ENCODE data around the gene PKN2.

PKN2 gene

GRCh38 chr1:88655140-88655539 lies 28.9 kb upstream of the PKN2 start:
- H3K27me3 ChIP-seq (ENCODE audit: insufficient read depth, low read length) = no peaks in the 10 kb centered on the region
- H3K36me3 ChIP-seq (ENCODE audit: insufficient read depth, low read length) = no peaks in the 10 kb centered on the region
- H3K4me1 ChIP-seq (ENCODE audit: control insufficient read depth, insufficient read depth, low read length, unreplicated experiment) = no peaks in the 10 kb centered on the region
- no peak overlapping the region for H3K27ac ChIP-seq (ENCODE audit: low read depth, low read length)
- H3K79me2 ChIP-seq (ENCODE audit: control insufficient read depth, insufficient read depth, low read length, unreplicated experiment) = no peaks in the 10 kb centered on the region
- H2AFZ ChIP-seq (ENCODE audit: low read length, unreplicated experiment) = peak overlapping the region; percentile 7
- H3K4me3 ChIP-seq (ENCODE audit: low read depth, low read length) = no peak overlapping the region

- H3K27me3 ChIP-seq (ENCODE audit: insufficient read depth, low read length) = no peaks in the 10 kb centered on the region
- H2AFZ ChIP-seq (ENCODE audit: low read length, unreplicated experiment) = peak overlapping the region; percentile 7
- no peak overlapping the region for H3K4me3 ChIP-seq (ENCODE audit: low read depth, low read length)
- no peaks in the 10 kb centered on the region for H3K4me1 ChIP-seq (ENCODE audit: control insufficient read depth, insufficient read depth, low read length, unreplicated experiment)
- no peaks in the 10 kb centered on the region for H3K79me2 ChIP-seq (ENCODE audit: control insufficient read depth, insufficient read depth, low read length, unreplicated experiment)
- H3K36me3 ChIP-seq (ENCODE audit: insufficient read depth, low read length) = no peaks in the 10 kb centered on the region
- H3K27ac ChIP-seq (ENCODE audit: low read depth, low read length) = no peak overlapping the region
Measured at GRCh38 chr1:88655685-88656299, 28.3 kb upstream of the PKN2 start.

GRCh38 chr1:88658419-88658818 lies 25.7 kb upstream of the PKN2 start:
- no peaks in the 10 kb centered on the region for H3K27me3 ChIP-seq (ENCODE audit: insufficient read depth, low read length)
- no peak overlapping the region for H3K27ac ChIP-seq (ENCODE audit: low read depth, low read length)
- no peaks in the 10 kb centered on the region for H3K36me3 ChIP-seq (ENCODE audit: insufficient read depth, low read length)
- no peak overlapping the region for H2AFZ ChIP-seq (ENCODE audit: low read length, unreplicated experiment)
- H3K4me1 ChIP-seq (ENCODE audit: control insufficient read depth, insufficient read depth, low read length, unreplicated experiment) = peaks cover 11% of the 10 kb centered on the region
- H3K79me2 ChIP-seq (ENCODE audit: control insufficient read depth, insufficient read depth, low read length, unreplicated experiment) = no peaks in the 10 kb centered on the region
- H3K4me3 ChIP-seq (ENCODE audit: low read depth, low read length) = no peak overlapping the region

- Histone ChIP-seq H3K4me3 (ENCODE audit: low read depth, low read length) (no peak overlapping the region), H3K27me3 (ENCODE audit: insufficient read depth, low read length) (no peaks in the 10 kb centered on the region)
Measured at GRCh38 chr1:88659552-88659951, 24.5 kb upstream of the PKN2 start.

GRCh38 chr1:88661188-88661587 lies 22.9 kb upstream of the PKN2 start:
- H3K4me3 ChIP-seq (ENCODE audit: low read depth, low read length) = peak overlapping the region; percentile 62
- H3K4me1 ChIP-seq (ENCODE audit: control insufficient read depth, insufficient read depth, low read length, unreplicated experiment) = peaks cover 11% of the 10 kb centered on the region
- H3K27me3 ChIP-seq (ENCODE audit: insufficient read depth, low read length) = no peaks in the 10 kb centered on the region
- H3K36me3 ChIP-seq (ENCODE audit: insufficient read depth, low read length) = no peaks in the 10 kb centered on the region
- H3K27ac ChIP-seq (ENCODE audit: low read depth, low read length) = no peak overlapping the region
- H3K79me2 ChIP-seq (ENCODE audit: control insufficient read depth, insufficient read depth, low read length, unreplicated experiment) = no peaks in the 10 kb centered on the region
- peak overlapping the region; percentile 97 for H2AFZ ChIP-seq (ENCODE audit: low read length, unreplicated experiment)

More at GRCh38 chr1:88659552-88659951, 24.5 kb upstream of the PKN2 start:
- H3K79me2 ChIP-seq (ENCODE audit: control insufficient read depth, insufficient read depth, low read length, unreplicated experiment) = no peaks in the 10 kb centered on the region
- no peaks in the 10 kb centered on the region for H3K36me3 ChIP-seq (ENCODE audit: insufficient read depth, low read length)
- H3K4me1 ChIP-seq (ENCODE audit: control insufficient read depth, insufficient read depth, low read length, unreplicated experiment) = peaks cover 11% of the 10 kb centered on the region
- H2AFZ ChIP-seq (ENCODE audit: low read length, unreplicated experiment) = no peak overlapping the region
- H3K27ac ChIP-seq (ENCODE audit: low read depth, low read length) = no peak overlapping the region

- H2AFZ ChIP-seq (ENCODE audit: low read length, unreplicated experiment) = peak overlapping the region; percentile 97
- H3K36me3 ChIP-seq (ENCODE audit: insufficient read depth, low read length) = no peaks in the 10 kb centered on the region
- H3K4me3 ChIP-seq (ENCODE audit: low read depth, low read length) = no peak overlapping the region
- no peaks in the 10 kb centered on the region for H3K79me2 ChIP-seq (ENCODE audit: control insufficient read depth, insufficient read depth, low read length, unreplicated experiment)
- no peak overlapping the region for H3K27ac ChIP-seq (ENCODE audit: low read depth, low read length)
- peaks cover 11% of the 10 kb centered on the region for H3K4me1 ChIP-seq (ENCODE audit: control insufficient read depth, insufficient read depth, low read length, unreplicated experiment)
- no peaks in the 10 kb centered on the region for H3K27me3 ChIP-seq (ENCODE audit: insufficient read depth, low read length)
Measured at GRCh38 chr1:88661951-88662699, 21.9 kb upstream of the PKN2 start.

GRCh38 chr1:88662723-88663122 lies 21.4 kb upstream of the PKN2 start:
- H3K4me1 ChIP-seq (ENCODE audit: control insufficient read depth, insufficient read depth, low read length, unreplicated experiment) = peaks cover 11% of the 10 kb centered on the region

GRCh38 chr1:88668405-88668804 lies 15.7 kb upstream of the PKN2 start:
- no peak overlapping the region for H3K27ac ChIP-seq (ENCODE audit: low read depth, low read length)
- no peak overlapping the region for H3K4me3 ChIP-seq (ENCODE audit: low read depth, low read length)
- no peaks in the 10 kb centered on the region for H3K27me3 ChIP-seq (ENCODE audit: insufficient read depth, low read length)

More at GRCh38 chr1:88662723-88663122, 21.4 kb upstream of the PKN2 start:
- Histone ChIP-seq H3K36me3 (ENCODE audit: insufficient read depth, low read length) (no peaks in the 10 kb centered on the region), H3K27ac (ENCODE audit: low read depth, low read length) (no peak overlapping the region), H2AFZ (ENCODE audit: low read length, unreplicated experiment) (no peak overlapping the region), H3K27me3 (ENCODE audit: insufficient read depth, low read length) (no peaks in the 10 kb centered on the region), H3K79me2 (ENCODE audit: control insufficient read depth, insufficient read depth, low read length, unreplicated experiment) (no peaks in the 10 kb centered on the region), H3K4me3 (ENCODE audit: low read depth, low read length) (no peak overlapping the region)

GRCh38 chr1:88670462-88670861 lies 13.6 kb upstream of the PKN2 start:
- Histone ChIP-seq H3K79me2 (ENCODE audit: control insufficient read depth, insufficient read depth, low read length, unreplicated experiment) (no peaks in the 10 kb centered on the region), H3K4me3 (ENCODE audit: low read depth, low read length) (no peak overlapping the region), H2AFZ (ENCODE audit: low read length, unreplicated experiment) (no peak overlapping the region), H3K36me3 (ENCODE audit: insufficient read depth, low read length) (no peaks in the 10 kb centered on the region), H3K27me3 (ENCODE audit: insufficient read depth, low read length) (no peaks in the 10 kb centered on the region), H3K27ac (ENCODE audit: low read depth, low read length) (no peak overlapping the region), H3K4me1 (ENCODE audit: control insufficient read depth, insufficient read depth, low read length, unreplicated experiment) (peaks cover 14% of the 10 kb centered on the region)

More at GRCh38 chr1:88668405-88668804, 15.7 kb upstream of the PKN2 start:
- Histone ChIP-seq H3K4me1 (ENCODE audit: control insufficient read depth, insufficient read depth, low read length, unreplicated experiment) (peaks cover 11% of the 10 kb centered on the region), H3K36me3 (ENCODE audit: insufficient read depth, low read length) (no peaks in the 10 kb centered on the region), H2AFZ (ENCODE audit: low read length, unreplicated experiment) (no peak overlapping the region), H3K79me2 (ENCODE audit: control insufficient read depth, insufficient read depth, low read length, unreplicated experiment) (no peaks in the 10 kb centered on the region)

GRCh38 chr1:88673446-88673845 lies 10.6 kb upstream of the PKN2 start:
- Histone ChIP-seq H3K27me3 (ENCODE audit: insufficient read depth, low read length) (no peaks in the 10 kb centered on the region), H3K27ac (ENCODE audit: low read depth, low read length) (no peak overlapping the region), H3K79me2 (ENCODE audit: control insufficient read depth, insufficient read depth, low read length, unreplicated experiment) (no peaks in the 10 kb centered on the region), H3K36me3 (ENCODE audit: insufficient read depth, low read length) (no peaks in the 10 kb centered on the region), H2AFZ (ENCODE audit: low read length, unreplicated experiment) (no peak overlapping the region), H3K4me3 (ENCODE audit: low read depth, low read length) (no peak overlapping the region), H3K4me1 (ENCODE audit: control insufficient read depth, insufficient read depth, low read length, unreplicated experiment) (peaks cover 14% of the 10 kb centered on the region)

GRCh38 chr1:88678405-88678804 lies 5.7 kb upstream of the PKN2 start:
- Histone ChIP-seq H3K36me3 (ENCODE audit: insufficient read depth, low read length) (no peaks in the 10 kb centered on the region), H3K4me3 (ENCODE audit: low read depth, low read length) (no peak overlapping the region), H3K79me2 (ENCODE audit: control insufficient read depth, insufficient read depth, low read length, unreplicated experiment) (peaks cover 10% of the 10 kb centered on the region), H2AFZ (ENCODE audit: low read length, unreplicated experiment) (no peak overlapping the region), H3K27ac (ENCODE audit: low read depth, low read length) (no peak overlapping the region), H3K4me1 (ENCODE audit: control insufficient read depth, insufficient read depth, low read length, unreplicated experiment) (peaks cover 12% of the 10 kb centered on the region), H3K27me3 (ENCODE audit: insufficient read depth, low read length) (no peaks in the 10 kb centered on the region)
